ENCODE results near the gene FEZ2.
A peak's percentile ranks its signal among the peaks of the same experiment; 100 is the strongest.

Gene FEZ2

GRCh38 chr2:36526226-36526625 is 71.7 kb downstream of the FEZ2 start:
- DNase-seq = no peak

DNA sequence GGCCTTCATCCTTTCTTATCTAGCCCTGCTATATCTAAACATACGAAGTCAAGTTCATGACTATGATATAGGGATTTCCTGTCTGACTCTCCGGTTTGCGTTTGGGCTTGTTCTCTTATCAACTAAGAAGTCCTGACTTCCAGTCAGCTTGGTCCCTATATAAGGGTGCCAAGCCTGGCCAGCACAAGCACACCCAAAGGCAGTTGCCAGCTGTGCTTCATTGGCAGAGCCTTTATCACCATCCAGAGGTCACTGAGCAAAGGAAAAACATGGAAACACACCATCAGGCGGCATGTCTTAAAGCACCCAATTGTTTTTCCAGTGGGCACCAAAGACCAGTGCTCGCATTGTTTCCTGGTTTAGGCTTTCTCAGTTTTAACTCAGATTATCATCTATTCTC is 72.7 kb downstream of the FEZ2 start:
- no peak for DNase-seq

- DNase-seq = no peak
These were observed 74.8 kb downstream of the FEZ2 start for GRCh38 chr2:36523153-36523552.

DNA sequence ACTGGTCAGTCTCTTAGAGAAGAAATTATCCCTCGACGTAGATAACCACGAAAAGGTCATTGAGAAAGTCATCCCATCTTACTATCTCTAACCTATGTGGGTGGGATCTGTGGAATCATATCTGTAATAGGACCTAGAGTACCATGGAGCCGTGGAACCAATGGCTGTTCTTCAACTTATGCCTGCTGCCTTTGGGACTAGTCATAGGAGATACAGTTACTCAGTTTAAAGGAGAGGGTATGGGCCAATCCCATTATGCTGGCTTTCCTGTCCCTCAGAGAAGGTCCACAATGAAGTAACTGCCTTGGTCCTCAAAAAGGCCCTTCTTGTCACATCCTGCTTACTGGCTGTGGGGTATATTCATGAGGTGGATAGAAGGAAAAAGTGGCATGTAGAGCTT is 77.5 kb downstream of the FEZ2 start:
- no peak for DNase-seq

DNA sequence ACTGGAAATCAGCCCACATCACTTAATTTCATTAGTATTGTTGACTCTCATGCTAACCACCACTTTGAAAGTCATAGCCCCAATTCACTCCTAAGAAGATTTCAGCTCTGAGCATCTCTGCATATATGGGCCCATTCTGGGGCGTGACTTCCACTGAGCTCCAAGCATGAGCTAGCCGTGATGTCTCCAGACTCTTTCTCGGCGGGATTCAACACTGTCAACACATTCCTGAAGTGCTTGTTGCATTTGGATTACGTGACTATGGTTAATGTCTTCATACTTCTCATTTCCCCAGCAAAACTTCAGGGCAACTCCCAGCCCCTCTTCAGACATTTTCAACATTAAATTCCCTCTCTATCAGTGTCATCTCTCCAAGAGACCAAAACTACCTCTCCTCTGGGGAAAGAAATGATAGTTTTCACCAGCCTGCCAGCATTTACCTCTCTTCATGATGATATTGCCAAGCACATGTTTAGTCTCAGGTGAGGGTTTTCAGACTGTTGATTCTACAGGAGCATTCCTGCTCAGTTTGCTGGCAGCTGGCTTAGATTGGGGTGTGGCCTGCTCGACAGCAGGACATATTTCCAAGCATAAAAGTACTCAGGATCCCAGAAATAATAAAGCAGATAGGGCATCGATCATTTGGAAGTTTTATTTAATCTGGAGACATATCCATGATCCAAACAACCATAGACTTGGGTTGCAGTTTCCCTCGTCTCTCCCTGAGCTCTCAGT is 81.7 kb downstream of the FEZ2 start:
- DNase-seq = no peak

DNA sequence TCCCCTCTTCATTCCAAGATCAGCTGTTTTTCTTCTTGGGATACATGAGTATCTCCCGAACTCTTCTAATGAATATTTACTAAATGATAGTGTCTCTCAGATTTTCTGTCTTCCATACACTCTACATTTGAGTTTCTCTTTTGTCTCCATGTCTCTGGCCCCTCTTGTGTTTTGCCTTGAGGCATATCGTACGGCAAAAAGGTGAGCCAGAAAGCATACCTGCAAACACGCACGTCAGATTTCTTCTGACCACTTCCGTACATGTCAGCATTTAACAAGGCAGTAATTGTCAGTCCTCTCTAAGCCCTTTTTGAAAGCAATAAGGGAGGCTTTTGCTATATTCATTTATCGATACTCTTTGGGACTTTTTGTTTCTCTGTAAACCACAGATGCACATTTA is 82.4 kb downstream of the FEZ2 start:
- DNase-seq = no peak

GRCh38 chr2:36513661-36514060 is 84.3 kb downstream of the FEZ2 start:
- DNase-seq = no peak

DNA sequence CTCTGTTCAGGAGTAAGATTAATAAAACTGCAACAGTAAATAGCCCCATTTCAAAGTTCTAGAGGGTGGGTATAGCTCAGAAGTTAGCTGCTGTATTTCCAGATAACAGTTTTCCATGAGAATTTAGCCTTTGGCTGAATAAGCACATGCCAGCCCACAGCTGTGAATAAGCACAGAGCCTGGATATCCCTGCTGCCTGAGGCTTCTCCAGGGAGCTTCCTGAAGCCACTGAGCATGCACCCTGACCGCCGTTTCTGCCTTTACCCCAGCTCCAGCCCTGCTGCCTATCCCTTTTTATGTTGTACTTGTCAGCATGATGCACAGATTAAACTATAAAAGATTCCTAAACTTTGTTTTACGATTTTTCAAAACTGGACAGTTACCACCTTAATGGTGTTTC is 85.3 kb downstream of the FEZ2 start:
- no peak for DNase-seq

GRCh38 chr2:36511858-36512603 is 85.9 kb downstream of the FEZ2 start:
- DNase-seq = no peak

DNA sequence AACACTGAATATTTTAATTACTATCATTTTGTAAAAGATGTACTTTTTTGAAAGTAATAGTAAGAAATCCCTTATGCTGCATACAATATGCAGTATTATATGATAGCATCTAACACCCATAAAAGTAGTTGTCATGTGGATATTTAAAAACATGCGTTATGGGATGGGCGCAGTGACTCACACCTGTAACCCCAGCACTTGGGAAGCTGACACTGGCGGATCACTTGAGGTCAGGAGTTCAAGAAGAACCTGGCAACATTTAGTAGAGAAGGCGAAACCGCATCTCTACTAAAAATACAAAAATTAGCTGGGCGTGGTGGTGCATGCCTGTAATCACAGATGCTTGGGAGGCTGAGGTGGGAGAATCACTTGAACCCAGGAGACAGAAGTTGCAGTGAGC is 88.9 kb downstream of the FEZ2 start:
- DNase-seq = no peak

GRCh38 chr2:36507408-36507812 is 90.6 kb downstream of the FEZ2 start:
- peak; percentile 8 for DNase-seq
